C4-2B (cell line): ENCODE data around the gene DCDC2C.

Experiments
- ZFX ChIP-seq: fragments of 450-650 bp; IDR thresholded peaks from 2 replicates; pipeline ENCODE4 v1.6.1; 2017
- TF ChIP-seq, protein P1 (sequence below): fragments of 450-650 bp; conservative IDR thresholded peaks from 2 replicates; pipeline ENCODE4 v1.5.1; 2017; ENCODE audit warnings: mild to moderate bottlenecking

- TF ChIP-seq, protein P1, sequence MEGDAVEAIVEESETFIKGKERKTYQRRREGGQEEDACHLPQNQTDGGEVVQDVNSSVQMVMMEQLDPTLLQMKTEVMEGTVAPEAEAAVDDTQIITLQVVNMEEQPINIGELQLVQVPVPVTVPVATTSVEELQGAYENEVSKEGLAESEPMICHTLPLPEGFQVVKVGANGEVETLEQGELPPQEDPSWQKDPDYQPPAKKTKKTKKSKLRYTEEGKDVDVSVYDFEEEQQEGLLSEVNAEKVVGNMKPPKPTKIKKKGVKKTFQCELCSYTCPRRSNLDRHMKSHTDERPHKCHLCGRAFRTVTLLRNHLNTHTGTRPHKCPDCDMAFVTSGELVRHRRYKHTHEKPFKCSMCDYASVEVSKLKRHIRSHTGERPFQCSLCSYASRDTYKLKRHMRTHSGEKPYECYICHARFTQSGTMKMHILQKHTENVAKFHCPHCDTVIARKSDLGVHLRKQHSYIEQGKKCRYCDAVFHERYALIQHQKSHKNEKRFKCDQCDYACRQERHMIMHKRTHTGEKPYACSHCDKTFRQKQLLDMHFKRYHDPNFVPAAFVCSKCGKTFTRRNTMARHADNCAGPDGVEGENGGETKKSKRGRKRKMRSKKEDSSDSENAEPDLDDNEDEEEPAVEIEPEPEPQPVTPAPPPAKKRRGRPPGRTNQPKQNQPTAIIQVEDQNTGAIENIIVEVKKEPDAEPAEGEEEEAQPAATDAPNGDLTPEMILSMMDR: no peak
- TF ChIP-seq ZFX: no peak
These were observed 169.1 kb downstream of the DCDC2C start for GRCh38 chr2:3872451-3872850.
